ENCODE data around the gene BRI3BP.
A peak's percentile ranks its signal among the peaks of the same experiment; 100 is the strongest.

BRI3BP gene

GRCh38 chr12:124993626-124994436 lies at the start of gene BRI3BP:
BRI3BP (plus strand) TSS chr12:124993645; CDS start chr12:124993791, 146 bp downstream.
- peak; percentile 86 for DNase-seq

GRCh38 chr12:124946447-124946793 lies 47.0 kb upstream of the BRI3BP start:
- no peak for DNase-seq

GRCh38 chr12:124947013-124947412 lies 46.4 kb upstream of the BRI3BP start:
- DNase-seq = no peak

GRCh38 chr12:124947561-124948398 lies 45.7 kb upstream of the BRI3BP start:
- no peak for DNase-seq

- DNase-seq = no peak
Observed at GRCh38 chr12:124949066-124949465, 44.4 kb upstream of the BRI3BP start.

- no peak for DNase-seq
Observed at GRCh38 chr12:124949779-124950728, 43.4 kb upstream of the BRI3BP start.

- no peak for DNase-seq
Observed at GRCh38 chr12:124952295-124952694, 41.1 kb upstream of the BRI3BP start.

- no peak for DNase-seq
Observed at GRCh38 chr12:124952801-124953200, 40.6 kb upstream of the BRI3BP start.

- no peak for DNase-seq
Observed at GRCh38 chr12:124953689-124954405, 39.6 kb upstream of the BRI3BP start.

- no peak for DNase-seq
Observed at GRCh38 chr12:124954771-124955170, 38.7 kb upstream of the BRI3BP start.

- DNase-seq = no peak
Observed at GRCh38 chr12:124956571-124956970, 36.9 kb upstream of the BRI3BP start.

GRCh38 chr12:124961055-124961454 lies 32.4 kb upstream of the BRI3BP start:
- DNase-seq = no peak

- no peak for DNase-seq
Observed at GRCh38 chr12:124963211-124963610, 30.2 kb upstream of the BRI3BP start.

GRCh38 chr12:124964251-124964650 lies 29.2 kb upstream of the BRI3BP start:
- DNase-seq = no peak

GRCh38 chr12:124964836-124965462 lies 28.5 kb upstream of the BRI3BP start:
- DNase-seq = no peak

GRCh38 chr12:124967016-124967739 lies 26.3 kb upstream of the BRI3BP start:
- no peak for DNase-seq

GRCh38 chr12:124968656-124969055 lies 24.8 kb upstream of the BRI3BP start:
- DNase-seq = no peak

- DNase-seq = no peak
Observed at GRCh38 chr12:124970647-124971402, 22.6 kb upstream of the BRI3BP start.

- no peak for DNase-seq
Observed at GRCh38 chr12:124971603-124972002, 21.8 kb upstream of the BRI3BP start.

GRCh38 chr12:124972211-124972610 lies 21.2 kb upstream of the BRI3BP start:
- no peak for DNase-seq
